GM12892 (cell line): Measurements from ENCODE around the gene ABHD15.

Experiments used
- POLR2A ChIP-seq: IDR thresholded peaks from 2 replicates; pipeline ENCODE4 v1.6.1; 2011; ENCODE audit warnings: low read depth, low read length, control low read depth
- POLR2AphosphoS5 ChIP-seq: IDR thresholded peaks from 2 replicates; pipeline ENCODE4 v1.6.1; 2011; ENCODE audit warnings: low read depth, low read length, control low read depth

GRCh38 chr17:29526322-29526721 lies 40.5 kb downstream of the ABHD15 start:
- no peak for TF ChIP-seq POLR2A
- no peak for TF ChIP-seq POLR2AphosphoS5
